Measurements from ENCODE around the gene SMIM1. TPM values are rescaled to one million over a fixed set of nuclear protein-coding genes. Genes with fewer than 3 reads are reported as not detected.
A peak's percentile ranks its signal among the peaks of the same experiment; 100 is the strongest.

Gene SMIM1
- total RNA-seq, 1 experiment from 2014 or later, result 5.5 TPM

GRCh38 chr1:3796215-3797061, 23.9 kb downstream of the SMIM1 start, which contains the start of gene LRRC47 (continued):
- TF ChIP-seq ZBTB33 (IDR thresholded peaks at IDR 0.05; ENCODE audit: extremely low read depth, insufficient replicate concordance, low read length) (peak; percentile 11), RAD21 (IDR thresholded peaks at IDR 0.05; ENCODE audit: low read depth) (no peak), YY1 (IDR thresholded peaks at IDR 0.05; ENCODE audit: extremely low read depth, insufficient replicate concordance, low read depth, low read length) (peak; percentile 94)

GRCh38 chr1:3799976-3800685, 27.6 kb downstream of the SMIM1 start:
- no peak overlapping the region for H3K27ac ChIP-seq (ENCODE audit: low read depth, low read length)
- CTCF ChIA-PET, result no interaction called here
- no peak for TF ChIP-seq SRF (IDR thresholded peaks at IDR 0.05; ENCODE audit: low read depth)
- no peak for TF ChIP-seq RAD21 (IDR thresholded peaks at IDR 0.05; ENCODE audit: low read depth)
- no peak for TF ChIP-seq MAX (IDR thresholded peaks at IDR 0.05)
- TF ChIP-seq FOSL1 (IDR thresholded peaks at IDR 0.05; ENCODE audit: low read depth), result no peak
- TF ChIP-seq JUND (IDR thresholded peaks at IDR 0.05), result no peak
- no peak for TF ChIP-seq ZBTB33 (IDR thresholded peaks at IDR 0.05; ENCODE audit: extremely low read depth, insufficient replicate concordance, low read length)
- TF ChIP-seq SIN3A (IDR thresholded peaks at IDR 0.05; ENCODE audit: low read depth), result no peak
- no peak for TF ChIP-seq SP1 (IDR thresholded peaks at IDR 0.05; ENCODE audit: low read depth)
- no peak for TF ChIP-seq CTCF (IDR thresholded peaks at IDR 0.05 in 2 of 3, conservative IDR thresholded peaks at IDR 0.05 in 1 of 3; ENCODE audit: borderline replicate concordance in 1 of 3, insufficient read depth in 1 of 3, low read depth in 2 of 3, low read length in 2 of 3)
- TF ChIP-seq ATF3 (IDR thresholded peaks at IDR 0.05), result no peak
- no peak for TF ChIP-seq EGR1 (IDR thresholded peaks at IDR 0.05; ENCODE audit: low read depth)
- TF ChIP-seq EZH2 (IDR thresholded peaks at IDR 0.05), result no peak
- no peak for TF ChIP-seq TCF7L2 (IDR thresholded peaks at IDR 0.05; ENCODE audit: borderline replicate concordance, extremely low read depth, insufficient read depth, insufficient read length)

More at GRCh38 chr1:3799976-3800685, 27.6 kb downstream of the SMIM1 start:
- Histone ChIP-seq H3K36me3 (ENCODE audit: control insufficient read depth in 1 of 2, insufficient read depth in 2 of 2, low read length in 2 of 2) (no peaks in the 10 kb centered on the region), H4K20me1 (ENCODE audit: insufficient read depth) (no peaks in the 10 kb centered on the region), H3K27me3 (ENCODE audit: insufficient read depth, low read length) (no peaks in the 10 kb centered on the region), H3K9ac (ENCODE audit: low read length) (no peak overlapping the region), H2AFZ (ENCODE audit: low read depth, low read length, poor library complexity, severe bottlenecking) (no peak overlapping the region), H3K4me2 (ENCODE audit: low read length) (no peak overlapping the region), H3K4me1 (ENCODE audit: control insufficient read depth in 1 of 2, insufficient read depth in 2 of 2, low read length in 2 of 2) (peaks cover 5 to 11% of the 10 kb centered on the region in 2 experiments; a peak in 2 of 4 replicates), H3K9me3 (ENCODE audit: control insufficient read depth in 1 of 2, insufficient read depth in 1 of 2, low read depth in 1 of 2, low read length in 2 of 2) (no peaks in the 10 kb centered on the region), H3K4me3 (replicated peaks in 1 of 2; ENCODE audit: low read depth in 1 of 2, low read length in 2 of 2) (no peak overlapping the region), H3K79me2 (ENCODE audit: insufficient read depth, low read length) (peaks cover 12% of the 10 kb centered on the region), H3K9me2 (ENCODE audit: insufficient read depth) (no peaks in the 10 kb centered on the region)
- RAD21 ChIA-PET (ENCODE audit: low non-redundant PET in 1 of 2, low total read pairs in 2 of 2, uncharacterized antibody in 2 of 2, unreplicated experiment in 2 of 2), result no interaction called here
- intact Hi-C loops (cut with micrococcal nuclease), result loop anchor here (2.0 to 5.0 kb wide), 2 partner anchors 15 to 348 kb away; partner anchors contain the start of gene ARHGEF16
- ATAC-seq (no peak), DNase-seq (ENCODE audit: low read depth, low spot score) (no peak)
- BruUV-seq (replicated peaks), result no TSS peak
- POLR2A ChIA-PET, result no interaction called here
